Peyer's patch (tissue), 4 donors: ENCODE measurements around the gene METAP1D. TPM values are rescaled to one million over a fixed set of nuclear protein-coding genes. Genes with fewer than 3 reads are reported as not detected.
"Not testable (repeated sequence)": the region's sequence is repeated elsewhere in the genome, so short reads cannot be mapped to it uniquely, and the experiment has no call there.

Source experiments
- DNase-seq, 3 donors: peaks; one replicate each; pipeline ENCODE4 v3.0.0-alpha.2; 2017 to 2019
- H3K27ac ChIP-seq, 4 donors: fragments of 200-600 bp; sonication (generic); one replicate each; pipeline ENCODE4 v1.5.1; 2016 to 2019
- H3K27me3 ChIP-seq, 2 donors: fragments of 200-600 bp; sonication (generic); one replicate each; pipeline ENCODE4 v1.5.1; 2019
- H3K36me3 ChIP-seq, 3 donors: fragments of 200-600 bp; sonication (generic); one replicate each; pipeline ENCODE4 v1.5.1; 2016 to 2019
- H3K4me1 ChIP-seq, 4 donors: fragments of 200-600 bp; sonication (generic); one replicate each; pipeline ENCODE4 v1.5.1; 2016 to 2019
- H3K4me3 ChIP-seq, 4 donors: fragments of 200-600 bp; sonication (generic); 1 replicate in 3 of 4; 2 replicates in 1 of 4; pipeline ENCODE4 v1.5.1; 2016 to 2019; ENCODE audit warnings: mild to moderate bottlenecking in 1 of 4
- H3K9me3 ChIP-seq, 4 donors: fragments of 200-600 bp; sonication (generic); one replicate each; pipeline ENCODE4 v1.5.1; 2016 to 2019; ENCODE audit warnings: mild to moderate bottlenecking in 1 of 4
- CTCF ChIP-seq, 6 experiments: fragments of 450-650 bp in 4 of 6; fragments of 200-600 bp in 2 of 6; sonication (generic) in 1 of 6; IDR thresholded peaks; one replicate each; pipeline ENCODE4 v1.5.1; 2017 to 2019; ENCODE audit warnings: antibody characterized with exemption in 6 of 6, mild to moderate bottlenecking in 3 of 6, moderate library complexity in 1 of 6
- POLR2A ChIP-seq, 2 donors: fragments of 450-650 bp; IDR thresholded peaks; one replicate each; pipeline ENCODE4 v1.5.1; 2017; ENCODE audit warnings: antibody characterized with exemption in 2 of 2, mild to moderate bottlenecking in 2 of 2, moderate library complexity in 2 of 2
- total RNA-seq, 4 donors: library from RNA; depleted of rRNA; stranded (reverse); fragments of >200 nt; gene quantifications; one replicate each; pipeline ENCODE4 v1.1.0, GENCODE V29; 2016

Gene METAP1D
- total RNA-seq, 4 donors from 2014 or later: 3.3 to 33.0 (median 6.5) TPM

DNA sequence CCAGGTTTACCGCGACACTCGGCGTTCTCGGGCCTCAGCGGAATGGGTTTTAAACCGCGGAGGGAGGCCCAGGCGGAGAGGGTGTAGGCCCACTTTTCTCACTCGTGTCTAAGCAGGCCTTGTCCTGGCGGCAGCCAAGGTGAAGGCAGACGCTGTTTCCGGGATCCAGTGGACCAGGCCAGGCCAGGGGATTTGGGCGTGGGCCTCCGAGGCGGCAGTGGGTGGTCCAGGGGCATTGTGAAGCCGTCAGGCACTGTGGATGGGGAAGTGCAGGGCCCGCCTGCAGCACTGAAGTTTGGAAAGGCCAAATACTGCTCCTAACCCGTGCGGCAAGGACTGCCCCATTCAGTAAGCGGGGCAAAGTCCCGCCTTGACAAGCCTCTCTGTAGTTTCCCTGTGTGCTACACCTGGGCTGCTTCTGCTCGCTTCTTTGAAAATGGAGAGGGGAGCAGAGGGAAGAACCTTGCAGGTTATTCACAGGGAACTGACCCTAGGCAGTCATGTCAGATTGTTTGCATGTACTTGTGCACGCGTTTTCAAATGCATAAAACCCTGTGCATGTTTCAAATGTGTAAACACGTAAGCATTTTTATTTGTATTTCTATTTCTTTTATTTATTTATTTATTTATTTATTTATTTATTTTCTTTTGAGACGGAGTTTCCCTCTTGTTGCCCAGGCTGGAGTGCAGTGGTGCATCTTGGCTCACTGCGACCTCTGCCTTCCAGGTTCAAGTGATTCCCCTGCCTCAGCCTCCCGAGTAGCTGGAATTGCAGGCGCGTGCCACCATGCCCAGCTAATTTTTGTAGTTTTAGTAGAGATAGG is 110.4 kb downstream of the METAP1D start:
- peaks cover 0 to 32% of the 10 kb centered on the region in 2 donors for H3K27me3 ChIP-seq
- H3K4me3 ChIP-seq: no peak overlapping the region
- H3K36me3 ChIP-seq: no peaks in the 10 kb centered on the region
- TF ChIP-seq CTCF (IDR thresholded peaks at IDR 0.05): no peak
- TF ChIP-seq POLR2A (IDR thresholded peaks at IDR 0.05): no peak
- no peaks in the 10 kb centered on the region for H3K9me3 ChIP-seq
- H3K27ac ChIP-seq: no peak overlapping the region
- peak in 1 of 3 donors; percentile 49 for DNase-seq
- H3K4me1 ChIP-seq: peaks cover 0 to 12% (median 4%) of the 10 kb centered on the region in 4 donors

GRCh38 chr2:172113617-172114016 is 113.9 kb downstream of the METAP1D start:
- Histone ChIP-seq H3K27ac (no peak overlapping the region), H3K27me3 (no peaks in the 10 kb centered on the region), H3K4me3 (no peak overlapping the region), H3K9me3 (no peaks in the 10 kb centered on the region), H3K4me1 (no peaks in the 10 kb centered on the region), H3K36me3 (no peaks in the 10 kb centered on the region)
- no peak for DNase-seq
- TF ChIP-seq POLR2A (IDR thresholded peaks at IDR 0.05) (no peak), CTCF (IDR thresholded peaks at IDR 0.05) (peak in 4 of 6 experiments; percentile 11 to 34 (median 20))

DNA sequence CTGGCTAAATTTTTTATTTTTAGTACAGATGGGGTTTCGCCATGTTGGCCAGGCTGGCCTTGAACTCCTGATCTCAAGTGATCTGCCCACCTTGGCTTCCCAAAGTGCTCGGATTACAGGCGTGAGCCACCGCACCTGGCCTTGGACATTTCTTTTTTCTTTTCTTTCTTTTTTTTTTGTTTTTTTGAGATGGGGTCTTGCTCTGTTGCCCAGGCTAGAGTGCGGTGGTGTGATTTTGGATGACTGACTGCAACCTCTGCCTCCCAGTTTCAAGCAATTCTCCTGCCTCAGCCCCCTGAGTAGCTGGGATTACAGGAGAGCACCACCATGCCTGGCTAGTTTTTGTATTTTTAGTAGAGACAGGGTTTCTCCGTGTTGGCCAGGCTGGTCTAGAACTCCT is 114.4 kb downstream of the METAP1D start:
- not testable (repeated sequence) for H3K4me1 ChIP-seq, DNase-seq, H3K36me3 ChIP-seq, H3K27me3 ChIP-seq, H3K4me3 ChIP-seq, H3K27ac ChIP-seq, H3K9me3 ChIP-seq

DNA sequence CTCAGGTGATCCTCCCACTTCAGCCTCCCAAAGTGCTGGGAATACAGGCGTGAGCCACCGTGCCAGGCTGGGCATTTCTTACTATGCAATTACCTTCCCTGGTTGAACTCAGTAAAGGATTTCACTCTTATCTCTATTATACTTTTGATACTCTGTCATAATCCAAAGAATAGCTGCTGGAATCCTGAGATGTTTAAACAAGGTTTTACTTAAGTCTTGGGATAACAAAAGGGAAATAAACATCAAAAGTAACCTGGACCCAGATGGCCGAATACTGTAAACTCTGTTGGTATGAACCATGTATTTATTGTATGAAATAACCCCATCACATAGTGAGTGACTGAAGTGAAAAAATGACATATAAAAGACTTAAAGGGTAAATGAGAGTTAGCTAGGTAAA is 114.8 kb downstream of the METAP1D start:
- H3K27ac ChIP-seq: no peak overlapping the region
- H3K27me3 ChIP-seq: no peaks in the 10 kb centered on the region
- H3K9me3 ChIP-seq: no peaks in the 10 kb centered on the region
- H3K4me3 ChIP-seq: no peak overlapping the region
- DNase-seq: no peak
- no peaks in the 10 kb centered on the region for H3K36me3 ChIP-seq
- no peaks in the 10 kb centered on the region for H3K4me1 ChIP-seq
- TF ChIP-seq CTCF (IDR thresholded peaks at IDR 0.05): no peak
- TF ChIP-seq POLR2A (IDR thresholded peaks at IDR 0.05): no peak

- no peaks in the 10 kb centered on the region for H3K9me3 ChIP-seq
- no peak overlapping the region for H3K4me3 ChIP-seq
- no peak overlapping the region for H3K27ac ChIP-seq
- no peak for TF ChIP-seq POLR2A (IDR thresholded peaks at IDR 0.05)
- TF ChIP-seq CTCF (IDR thresholded peaks at IDR 0.05): no peak
- no peak for DNase-seq
- H3K27me3 ChIP-seq: no peaks in the 10 kb centered on the region
- no peaks in the 10 kb centered on the region for H3K36me3 ChIP-seq
- H3K4me1 ChIP-seq: no peaks in the 10 kb centered on the region
These were observed 116.4 kb downstream of the METAP1D start for GRCh38 chr2:172116107-172116506.

GRCh38 chr2:172119089-172119488 is 119.3 kb downstream of the METAP1D start:
- TF ChIP-seq CTCF (IDR thresholded peaks at IDR 0.05): no peak
- no peak for TF ChIP-seq POLR2A (IDR thresholded peaks at IDR 0.05)

More at GRCh38 chr2:172119089-172119488, 119.3 kb downstream of the METAP1D start:
- no peaks in the 10 kb centered on the region for H3K4me1 ChIP-seq
- no peaks in the 10 kb centered on the region for H3K27me3 ChIP-seq
- no peak overlapping the region for H3K4me3 ChIP-seq
- no peaks in the 10 kb centered on the region for H3K9me3 ChIP-seq
- H3K36me3 ChIP-seq: no peaks in the 10 kb centered on the region
- no peak for DNase-seq
- H3K27ac ChIP-seq: no peak overlapping the region
